Pulmonary artery endothelial cell (primary cell): Measurements from ENCODE around the gene SF3A1. TPM values are rescaled to one million over a fixed set of nuclear protein-coding genes. Genes with fewer than 3 reads are reported as not detected.
A peak's percentile ranks its signal among the peaks of the same experiment; 100 is the strongest.

Experiments used
- DNase-seq: peaks from one replicate; pipeline ENCODE4 v3.0.0-alpha.2; 2011; ENCODE audit warnings: low read depth, low spot score
- total RNA-seq: library from RNA; depleted of rRNA; stranded (reverse); fragments of >200 nt; gene quantifications from 2 replicates; pipeline ENCODE4 v1.2.3, GENCODE V29; 2014

SF3A1 gene
- total RNA-seq, 1 donor from 2014 or later = 18.7 TPM

DNA sequence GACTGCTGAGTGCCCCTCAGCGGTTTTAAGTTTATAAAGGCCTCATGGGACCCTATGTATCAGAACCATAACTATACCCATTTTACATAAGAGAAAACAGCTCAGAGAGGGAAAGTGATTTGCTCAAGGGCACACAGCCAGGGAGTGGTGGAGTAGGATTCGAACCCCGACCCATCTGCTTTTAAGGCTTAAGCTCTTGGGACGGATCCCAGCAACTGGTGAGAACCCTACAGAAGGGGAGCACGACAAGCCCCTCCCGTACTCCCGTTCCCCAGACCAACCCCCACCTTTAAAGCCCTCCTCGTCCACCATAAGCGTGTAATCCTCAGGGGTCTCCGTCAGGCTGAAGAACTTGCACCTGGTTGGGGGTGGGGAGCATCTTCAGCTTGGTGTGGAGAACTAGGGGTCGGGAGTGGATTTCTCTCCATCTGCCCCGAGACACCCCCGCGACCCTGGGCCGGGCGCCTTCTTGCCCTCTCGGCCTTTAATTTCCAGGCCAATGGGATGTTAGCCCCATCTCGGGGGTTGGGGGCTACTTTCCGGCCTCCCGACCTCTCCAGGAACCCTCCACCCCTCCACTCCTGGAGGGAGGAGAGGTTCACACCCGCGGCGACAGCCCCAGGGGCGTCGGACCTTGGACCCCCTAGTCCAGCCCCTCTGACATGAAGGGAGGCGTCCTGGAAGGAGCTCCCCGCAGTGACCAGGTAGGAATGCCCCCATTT is 68.1 kb downstream of the SF3A1 start:
- DNase-seq = no peak

- DNase-seq = peak; percentile 85
These were observed 68.9 kb downstream of the SF3A1 start for GRCh38 chr22:30287648-30288418.

- DNase-seq = no peak
These were observed 69.7 kb downstream of the SF3A1 start for GRCh38 chr22:30286813-30287647.

- no peak for DNase-seq
These were observed 70.4 kb downstream of the SF3A1 start for GRCh38 chr22:30286331-30286730.

DNA sequence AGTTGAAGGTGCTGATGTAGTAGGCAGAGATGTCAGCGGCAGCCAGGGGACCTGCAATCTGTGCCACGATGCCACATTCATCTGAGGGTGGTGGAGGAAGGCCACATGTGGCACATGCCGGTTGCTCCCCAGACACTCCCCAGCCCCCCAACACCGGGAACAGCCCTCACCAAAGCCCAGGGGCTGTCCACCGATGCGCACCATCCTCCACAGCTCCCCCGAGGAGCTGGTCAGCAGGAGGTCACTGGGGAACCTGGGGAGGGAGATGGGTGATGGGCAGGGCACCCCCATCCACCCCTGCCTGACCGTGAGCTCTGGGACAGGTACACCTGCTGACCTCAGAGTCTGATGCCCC is 70.9 kb downstream of the SF3A1 start:
- DNase-seq = no peak

GRCh38 chr22:30285176-30285845 is 71.4 kb downstream of the SF3A1 start:
- DNase-seq = no peak

- no peak for DNase-seq
These were observed 72.0 kb downstream of the SF3A1 start for GRCh38 chr22:30284666-30285065.

DNA sequence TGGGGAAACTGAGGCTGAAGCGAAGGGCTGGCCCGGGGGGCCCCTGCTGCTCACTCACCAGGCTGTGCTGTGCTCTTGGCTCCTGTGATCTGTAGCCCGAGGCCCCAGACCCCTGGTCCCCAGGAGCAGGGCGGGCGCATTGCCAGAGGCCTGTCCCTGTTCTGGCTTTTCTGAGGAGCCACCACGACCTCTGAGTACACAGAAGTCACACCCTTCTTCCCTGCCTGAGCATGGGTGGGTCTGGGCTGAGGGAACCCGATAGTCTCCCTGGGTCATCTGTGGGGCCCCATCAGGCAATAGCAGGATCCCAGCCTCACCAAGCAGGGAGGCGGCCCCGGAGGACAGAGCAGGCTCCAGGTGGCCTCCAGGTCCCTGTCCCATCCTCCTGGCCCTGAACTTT is 72.5 kb downstream of the SF3A1 start:
- DNase-seq = no peak

DNA sequence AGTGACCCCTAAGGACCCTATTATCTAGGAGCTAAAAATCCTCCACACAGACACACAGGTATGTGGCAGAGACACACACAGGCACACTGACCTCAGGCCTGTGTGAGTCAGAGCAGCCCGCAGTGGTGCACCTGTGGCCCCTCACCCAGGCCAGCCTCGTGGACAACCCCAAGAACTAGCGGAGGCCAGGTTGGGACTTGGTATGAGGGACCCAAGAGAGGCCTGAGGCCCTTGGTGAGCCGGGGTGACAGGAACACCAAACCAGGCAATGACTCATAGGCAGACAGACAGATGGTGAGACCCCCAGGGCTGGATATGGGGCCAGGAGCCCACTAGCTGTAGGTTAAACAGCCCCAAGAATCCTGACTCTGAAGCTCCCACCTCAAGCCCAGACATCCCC is 73.4 kb downstream of the SF3A1 start:
- no peak for DNase-seq

DNA sequence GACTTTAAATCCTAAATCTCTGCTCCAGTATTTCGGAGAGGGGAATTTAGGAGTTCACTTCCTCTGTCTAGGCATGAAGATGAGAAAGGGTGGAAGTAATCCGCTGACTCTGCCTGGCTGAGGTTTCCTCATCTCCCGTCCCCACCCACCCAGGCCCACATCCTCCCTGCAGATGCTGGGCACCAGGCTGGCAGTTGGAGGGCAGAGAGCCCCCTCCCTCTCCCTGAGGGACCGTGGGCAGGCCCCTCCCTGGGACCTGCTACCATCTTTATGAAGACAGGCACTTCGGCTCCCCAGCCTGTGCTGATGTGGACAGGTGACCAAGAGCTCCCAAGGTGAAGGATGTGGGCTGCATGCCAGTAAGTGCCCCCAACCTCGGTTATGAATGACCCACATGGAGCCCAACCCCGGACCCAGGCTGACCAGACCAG is 74.1 kb downstream of the SF3A1 start:
- DNase-seq = no peak

Other genes with a start within 250 kb of the SF3A1 start
- 0.63 and 0.66 TPM in 2 replicates for gene LIF, start 110.1 kb downstream of the SF3A1 start, total RNA-seq
- gene OSM, start 90.0 kb downstream of the SF3A1 start, total RNA-seq = not detected in 2 replicates
- 7.9 and 9.5 TPM in 2 replicates for gene CASTOR1, start 67.4 kb downstream of the SF3A1 start, total RNA-seq
- 6.9 and 9.2 TPM in 2 replicates for gene TBC1D10A, start 30.0 kb downstream of the SF3A1 start, total RNA-seq
- 1.3 and 1.6 TPM in 2 replicates for gene CCDC157, start 113 bp upstream of the SF3A1 start, total RNA-seq
- 16.8 and 18.1 TPM in 2 replicates for gene RNF215, start 30.5 kb upstream of the SF3A1 start, total RNA-seq
- gene SEC14L2, start 40.1 kb upstream of the SF3A1 start, total RNA-seq = 34.5 and 35.0 TPM in 2 replicates
- 32.2 and 43.2 TPM in 2 replicates for gene MTFP1, start 68.9 kb upstream of the SF3A1 start, total RNA-seq
- not detected in 2 replicates for gene SEC14L3, start 115.1 kb upstream of the SF3A1 start, total RNA-seq
- not detected in 2 replicates for gene SEC14L4, start 148.8 kb upstream of the SF3A1 start, total RNA-seq
- 0.04 TPM in 1 of 2 replicates, not detected in the other for gene SEC14L6, start 189.8 kb upstream of the SF3A1 start, total RNA-seq
- not detected in 2 replicates for gene GAL3ST1, start 217.8 kb upstream of the SF3A1 start, total RNA-seq
- 115 and 119 TPM in 2 replicates for gene PES1, start 235.0 kb upstream of the SF3A1 start, total RNA-seq